HG02938 (cell line): ENCODE data around the gene CRACR2B.

Experiments
- ATAC-seq: cut with Tn5 transposase; IDR thresholded peaks from one replicate; pipeline ENCODE4 v1.9.1; 2021; ENCODE audit warnings: mild to moderate bottlenecking, moderate library complexity; ENCODE audit not compliant: unreplicated experiment

CRACR2B gene

GRCh38 chr11:825366-826226, 2.1 kb upstream of the CRACR2B start:
- no peak for ATAC-seq

GRCh38 chr11:826227-826621, 1.5 kb upstream of the CRACR2B start:
- ATAC-seq, result no peak

- no peak for ATAC-seq
These were observed 928 bp upstream of the CRACR2B start for GRCh38 chr11:826836-827145.

GRCh38 chr11:827146-827896, 398 bp upstream of the CRACR2B start:
- no peak for ATAC-seq

GRCh38 chr11:828506-829175, 922 bp downstream of the CRACR2B start:
- ATAC-seq, result no peak

- no peak for ATAC-seq
These were observed 1.6 kb downstream of the CRACR2B start for GRCh38 chr11:829176-829846.

- no peak for ATAC-seq
These were observed 2.2 kb downstream of the CRACR2B start for GRCh38 chr11:829847-830294.

GRCh38 chr11:830295-831117, 2.8 kb downstream of the CRACR2B start:
- ATAC-seq, result no peak

GRCh38 chr11:831118-831864, 3.6 kb downstream of the CRACR2B start:
- no peak for ATAC-seq

- no peak for ATAC-seq
These were observed 4.3 kb downstream of the CRACR2B start for GRCh38 chr11:831961-832528.

GRCh38 chr11:832529-833113, 4.9 kb downstream of the CRACR2B start, which contains the start of gene CD151:
TSS of gene CD151 (plus strand) at chr11:832952. CDS start at chr11:836070, 3,118 bp downstream.
- ATAC-seq, result no peak

GRCh38 chr11:833114-833791, 5.5 kb downstream of the CRACR2B start:
- ATAC-seq, result no peak

GRCh38 chr11:833849-834311, 6.2 kb downstream of the CRACR2B start:
- ATAC-seq, result no peak

- no peak for ATAC-seq
These were observed 6.9 kb downstream of the CRACR2B start for GRCh38 chr11:834371-835316.

GRCh38 chr11:836274-836673, 8.6 kb downstream of the CRACR2B start:
- no peak for ATAC-seq

- ATAC-seq, result no peak
These were observed 9.0 kb downstream of the CRACR2B start for GRCh38 chr11:836700-837099.
